HEK293 (cell line): Measurements from ENCODE around the gene MSANTD1.

Experiments
- CTCF ChIA-PET: fragments of 350-600 bp; formaldehyde crosslinking; extraction: SDS; loops from one replicate; lab custom pipeline; 2021; ENCODE audit warnings: antibody characterized with exemption; lab: Yijun Ruan, JAX
- POLR2A ChIA-PET: fragments of 300-600 bp; formaldehyde crosslinking; extraction: SDS; loops from one replicate; lab custom pipeline; 2020; ENCODE audit warnings: antibody characterized with exemption, inconsistent platforms; lab: Yijun Ruan, JAX
- H3K27ac ChIP-seq: fragments of 200-500 bp; sonication (Bioruptor generic); 2 replicates; pipeline ENCODE4 v1.5.1; 2014; ENCODE audit warnings: low read depth, low read length, control low read depth, inconsistent platforms; ENCODE audit errors: extremely low read depth
- H3K36me3 ChIP-seq, 2 experiments: fragments of 200-500 bp in 1 of 2; sonication (Bioruptor generic) in 1 of 2; 1 replicate in 1 of 2; 2 replicates in 1 of 2; pipeline ENCODE4 v1.5.1; 2014 to 2017; ENCODE audit warnings: inconsistent platforms in 2 of 2, low read length in 2 of 2; ENCODE audit not compliant: control insufficient read depth in 2 of 2, insufficient read depth in 1 of 2
- H3K4me1 ChIP-seq: fragments of 200-500 bp; sonication (Bioruptor generic); 2 replicates; pipeline ENCODE4 v1.5.1; 2014; ENCODE audit warnings: mild to moderate bottlenecking, low read length, inconsistent platforms; ENCODE audit not compliant: control insufficient read depth, insufficient read depth
- H3K4me3 ChIP-seq: 2 replicates; pipeline ENCODE4 v1.5.1; 2011; ENCODE audit warnings: low read depth, mild to moderate bottlenecking, control low read depth, low read length, moderate library complexity
- H3K9me3 ChIP-seq: fragments of 200-500 bp; sonication (Bioruptor generic); 2 replicates; pipeline ENCODE4 v1.5.1; 2014; ENCODE audit warnings: low read depth, low read length, inconsistent platforms; ENCODE audit not compliant: control insufficient read depth, insufficient read depth
- FEZF1 ChIP-seq: fragments of 450-650 bp; formaldehyde crosslinking; IDR thresholded peaks from 2 replicates; pipeline ENCODE4 v1.5.1; 2016; ENCODE audit warnings: missing biosample characterization, missing genetic modification characterization
- GLIS2 ChIP-seq: fragments of 450-650 bp; formaldehyde crosslinking; IDR thresholded peaks from 2 replicates; pipeline ENCODE4 v1.5.1; 2016; ENCODE audit warnings: missing biosample characterization, missing genetic modification characterization
- IKZF3 ChIP-seq: fragments of 450-650 bp; IDR thresholded peaks from 2 replicates; pipeline ENCODE4 v1.5.0; 2018; ENCODE audit warnings: missing biosample characterization, mild to moderate bottlenecking, missing genetic modification characterization, moderate library complexity
- PRDM1 ChIP-seq: fragments of 450-650 bp; formaldehyde crosslinking; IDR thresholded peaks from 2 replicates; pipeline ENCODE4; 2016; ENCODE audit warnings: missing biosample characterization, missing genetic modification characterization
- TRIM28 ChIP-seq: IDR thresholded peaks from 2 replicates; pipeline ENCODE4 v1.6.1; 2011; ENCODE audit warnings: low read length, control low read depth, borderline replicate concordance
- WT1 ChIP-seq: fragments of 450-650 bp; formaldehyde crosslinking; IDR thresholded peaks from 2 replicates; pipeline ENCODE4 v1.5.1; 2016; ENCODE audit warnings: missing biosample characterization, missing genetic modification characterization
- ZNF114 ChIP-seq: fragments of 450-650 bp; formaldehyde crosslinking; IDR thresholded peaks from 2 replicates; pipeline ENCODE4 v1.5.0; 2017; ENCODE audit warnings: missing biosample characterization, missing genetic modification characterization
- ZNF223 ChIP-seq: fragments of 450-650 bp; formaldehyde crosslinking; IDR thresholded peaks from 2 replicates; pipeline ENCODE4 v1.5.1; 2016; ENCODE audit warnings: missing biosample characterization, missing genetic modification characterization
- ZNF366 ChIP-seq: fragments of 450-650 bp; formaldehyde crosslinking; conservative IDR thresholded peaks from 2 replicates; pipeline ENCODE4 v1.5.1; 2016; ENCODE audit warnings: missing biosample characterization, missing genetic modification characterization
- ZNF394 ChIP-seq: fragments of 450-650 bp; formaldehyde crosslinking; IDR thresholded peaks from 2 replicates; pipeline ENCODE4 v1.5.1; 2016; ENCODE audit warnings: missing biosample characterization, missing genetic modification characterization, mild to moderate bottlenecking, moderate library complexity, borderline replicate concordance
- ZNF473 ChIP-seq: fragments of 450-650 bp; formaldehyde crosslinking; IDR thresholded peaks from 2 replicates; pipeline ENCODE4 v1.5.1; 2017; ENCODE audit warnings: missing biosample characterization, missing genetic modification characterization
- TF ChIP-seq, protein P1 (sequence below): fragments of 450-650 bp; formaldehyde crosslinking; IDR thresholded peaks from 2 replicates; pipeline ENCODE4 v1.5.1; 2017; ENCODE audit warnings: missing biosample characterization, missing genetic modification characterization
- TF ChIP-seq, protein P2 (sequence below): fragments of 450-650 bp; formaldehyde crosslinking; optimal IDR thresholded peaks from 2 replicates; pipeline ENCODE3; 2016; ENCODE audit warnings: missing biosample characterization, mild to moderate bottlenecking, missing genetic modification characterization

Gene MSANTD1

DNA sequence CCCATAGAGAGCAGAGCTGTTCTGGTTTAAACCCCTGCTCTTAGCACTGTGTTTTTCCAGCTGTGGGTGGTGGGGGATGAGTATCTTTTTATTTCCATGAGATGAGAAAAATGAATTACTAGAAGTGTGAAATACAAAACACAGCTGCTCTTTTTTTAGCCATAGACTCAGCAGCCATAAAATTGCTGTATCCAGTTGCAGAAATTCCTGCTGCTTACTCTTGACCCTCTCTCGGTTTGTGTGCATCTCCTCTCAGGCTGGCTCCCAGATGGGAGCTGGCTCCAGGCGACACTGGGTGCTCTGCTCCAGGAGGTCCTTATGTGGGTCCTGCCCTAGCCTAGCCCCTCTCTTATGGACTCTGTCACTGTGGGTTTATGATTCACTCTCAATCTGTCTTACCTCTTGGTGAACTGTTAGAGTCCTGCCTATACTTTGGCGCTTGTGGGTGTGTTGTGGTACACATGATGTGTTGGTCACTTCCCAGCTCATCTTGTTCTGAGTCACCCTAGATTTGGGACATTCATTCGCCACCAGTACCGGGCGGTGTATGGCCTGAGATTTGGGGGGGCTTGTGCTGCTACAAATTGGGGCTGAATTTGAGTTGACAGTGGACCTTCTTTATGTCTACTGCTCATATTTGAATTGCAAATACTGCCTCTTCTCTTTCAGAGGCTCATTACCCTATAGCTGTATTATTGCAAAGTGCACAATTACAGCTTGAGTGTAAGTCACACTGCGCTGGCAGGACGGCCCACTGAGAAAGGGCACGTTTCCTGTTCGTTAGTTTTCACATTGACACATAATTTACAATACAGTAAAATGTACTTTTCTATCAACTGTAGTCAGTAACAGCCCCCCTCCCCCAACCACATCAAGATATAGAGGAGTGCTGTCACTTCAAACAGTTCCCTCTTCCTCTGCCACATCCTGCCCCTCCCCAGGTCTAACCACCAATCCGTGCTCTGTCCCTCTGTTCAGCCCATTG lies 46.9 kb upstream of the MSANTD1 start:
- peaks cover 0 to 53% of the 10 kb centered on the region in 2 experiments; a peak in 2 of 3 replicates for H3K36me3 ChIP-seq
- H3K9me3 ChIP-seq = no peaks in the 10 kb centered on the region
- H3K27ac ChIP-seq = no peak overlapping the region
- H3K4me1 ChIP-seq = no peaks in the 10 kb centered on the region
- no peak overlapping the region for H3K4me3 ChIP-seq
- ChIA-PET CTCF (interaction anchor here (0.6 kb wide), 2 partner anchors 23 to 121 kb away, joined by 3 to 5 read pairs; no protein-coding TSS in a partner anchor), POLR2A (no interaction called here)
- TF ChIP-seq WT1 (tag by site-specific recombination) = no peak
- TF ChIP-seq FEZF1 (tag by site-specific recombination) = 0 out of 2 replicates have a peak, but pooled peaks have one; percentile 17
- TF ChIP-seq ZNF473 (tag by site-specific recombination) = no peak

- Histone ChIP-seq H3K4me3 (no peak overlapping the region), H3K36me3 (peaks cover 0 to 55% of the 10 kb centered on the region in 2 experiments; a peak in 2 of 3 replicates), H3K27ac (no peak overlapping the region), H3K9me3 (no peaks in the 10 kb centered on the region), H3K4me1 (no peaks in the 10 kb centered on the region)
- TF ChIP-seq TRIM28 (no peak), ZNF114 (tag by site-specific recombination) (no peak), ZNF223 (tag by site-specific recombination) (no peak), IKZF3 (no peak)
- ChIA-PET CTCF (no interaction called here), POLR2A (no interaction called here)
Observed at GRCh38 chr4:3202836-3203820, 45.8 kb upstream of the MSANTD1 start.

GRCh38 chr4:3203971-3204431 lies 45.0 kb upstream of the MSANTD1 start:
- Histone ChIP-seq H3K4me3 (no peak overlapping the region), H3K9me3 (no peaks in the 10 kb centered on the region), H3K27ac (no peak overlapping the region), H3K4me1 (no peaks in the 10 kb centered on the region), H3K36me3 (peaks cover 0 to 59% of the 10 kb centered on the region in 2 experiments; a peak in 2 of 3 replicates)
- ChIA-PET POLR2A (no interaction called here), CTCF (no interaction called here)
- TF ChIP-seq, protein P1, sequence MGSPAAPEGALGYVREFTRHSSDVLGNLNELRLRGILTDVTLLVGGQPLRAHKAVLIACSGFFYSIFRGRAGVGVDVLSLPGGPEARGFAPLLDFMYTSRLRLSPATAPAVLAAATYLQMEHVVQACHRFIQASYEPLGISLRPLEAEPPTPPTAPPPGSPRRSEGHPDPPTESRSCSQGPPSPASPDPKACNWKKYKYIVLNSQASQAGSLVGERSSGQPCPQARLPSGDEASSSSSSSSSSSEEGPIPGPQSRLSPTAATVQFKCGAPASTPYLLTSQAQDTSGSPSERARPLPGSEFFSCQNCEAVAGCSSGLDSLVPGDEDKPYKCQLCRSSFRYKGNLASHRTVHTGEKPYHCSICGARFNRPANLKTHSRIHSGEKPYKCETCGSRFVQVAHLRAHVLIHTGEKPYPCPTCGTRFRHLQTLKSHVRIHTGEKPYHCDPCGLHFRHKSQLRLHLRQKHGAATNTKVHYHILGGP = no peak
- no peak for TF ChIP-seq PRDM1 (tag by site-specific recombination)
- TF ChIP-seq, protein P2, sequence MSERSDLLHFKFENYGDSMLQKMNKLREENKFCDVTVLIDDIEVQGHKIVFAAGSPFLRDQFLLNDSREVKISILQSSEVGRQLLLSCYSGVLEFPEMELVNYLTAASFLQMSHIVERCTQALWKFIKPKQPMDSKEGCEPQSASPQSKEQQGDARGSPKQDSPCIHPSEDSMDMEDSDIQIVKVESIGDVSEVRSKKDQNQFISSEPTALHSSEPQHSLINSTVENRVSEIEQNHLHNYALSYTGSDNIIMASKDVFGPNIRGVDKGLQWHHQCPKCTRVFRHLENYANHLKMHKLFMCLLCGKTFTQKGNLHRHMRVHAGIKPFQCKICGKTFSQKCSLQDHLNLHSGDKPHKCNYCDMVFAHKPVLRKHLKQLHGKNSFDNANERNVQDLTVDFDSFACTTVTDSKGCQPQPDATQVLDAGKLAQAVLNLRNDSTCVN (tag by site-specific recombination) = no peak

DNA sequence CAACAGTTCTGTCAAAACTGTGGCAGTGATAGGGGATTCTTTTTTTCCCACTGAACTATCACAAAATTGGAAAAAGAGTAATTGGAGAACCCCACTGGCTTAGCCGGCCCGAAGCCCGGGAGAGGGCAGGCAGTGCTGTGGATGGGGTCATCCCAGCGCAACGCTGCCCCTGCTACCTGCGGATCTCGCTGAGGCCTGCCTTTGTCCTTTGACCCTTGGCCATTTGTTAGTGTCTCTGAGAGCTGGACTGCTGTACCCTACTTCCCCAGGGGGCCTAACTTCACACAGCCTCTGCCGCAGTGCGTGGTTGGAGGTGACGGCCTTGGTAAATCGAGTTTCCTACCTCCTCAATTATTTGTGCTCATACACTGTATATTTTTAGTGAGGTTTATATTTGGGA lies 43.0 kb upstream of the MSANTD1 start:
- H3K36me3 ChIP-seq = peaks cover 0 to 59% of the 10 kb centered on the region in 2 experiments; a peak in 1 of 3 replicates
- H3K4me3 ChIP-seq = no peak overlapping the region
- CTCF ChIA-PET = interaction anchor here (0.6 kb wide), 1 partner anchor 28 kb away, joined by 4 read pairs; no protein-coding TSS in a partner anchor
- H3K4me1 ChIP-seq = no peaks in the 10 kb centered on the region
- no peaks in the 10 kb centered on the region for H3K9me3 ChIP-seq
- no peak overlapping the region for H3K27ac ChIP-seq
- no peak for TF ChIP-seq ZNF394 (tag by site-specific recombination)
- no peak for TF ChIP-seq GLIS2
- TF ChIP-seq ZNF366 = no peak
- POLR2A ChIA-PET = no interaction called here
